Measurements from ENCODE around the gene FMNL3.
A peak's percentile ranks its signal among the peaks of the same experiment; 100 is the strongest.
"Not testable (repeated sequence)": the region's sequence is repeated elsewhere in the genome, so short reads cannot be mapped to it uniquely, and the experiment has no call there.

The FMNL3 gene, protein sequence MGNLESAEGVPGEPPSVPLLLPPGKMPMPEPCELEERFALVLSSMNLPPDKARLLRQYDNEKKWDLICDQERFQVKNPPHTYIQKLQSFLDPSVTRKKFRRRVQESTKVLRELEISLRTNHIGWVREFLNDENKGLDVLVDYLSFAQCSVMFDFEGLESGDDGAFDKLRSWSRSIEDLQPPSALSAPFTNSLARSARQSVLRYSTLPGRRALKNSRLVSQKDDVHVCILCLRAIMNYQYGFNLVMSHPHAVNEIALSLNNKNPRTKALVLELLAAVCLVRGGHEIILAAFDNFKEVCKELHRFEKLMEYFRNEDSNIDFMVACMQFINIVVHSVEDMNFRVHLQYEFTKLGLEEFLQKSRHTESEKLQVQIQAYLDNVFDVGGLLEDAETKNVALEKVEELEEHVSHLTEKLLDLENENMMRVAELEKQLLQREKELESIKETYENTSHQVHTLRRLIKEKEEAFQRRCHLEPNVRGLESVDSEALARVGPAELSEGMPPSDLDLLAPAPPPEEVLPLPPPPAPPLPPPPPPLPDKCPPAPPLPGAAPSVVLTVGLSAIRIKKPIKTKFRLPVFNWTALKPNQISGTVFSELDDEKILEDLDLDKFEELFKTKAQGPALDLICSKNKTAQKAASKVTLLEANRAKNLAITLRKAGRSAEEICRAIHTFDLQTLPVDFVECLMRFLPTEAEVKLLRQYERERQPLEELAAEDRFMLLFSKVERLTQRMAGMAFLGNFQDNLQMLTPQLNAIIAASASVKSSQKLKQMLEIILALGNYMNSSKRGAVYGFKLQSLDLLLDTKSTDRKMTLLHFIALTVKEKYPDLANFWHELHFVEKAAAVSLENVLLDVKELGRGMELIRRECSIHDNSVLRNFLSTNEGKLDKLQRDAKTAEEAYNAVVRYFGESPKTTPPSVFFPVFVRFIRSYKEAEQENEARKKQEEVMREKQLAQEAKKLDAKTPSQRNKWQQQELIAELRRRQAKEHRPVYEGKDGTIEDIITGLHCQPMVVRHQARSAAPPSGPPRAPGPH

GRCh38 chr12:49707128-49707811 lies at the start of gene FMNL3:
FMNL3 (minus strand) TSS chr12:49707405; CDS start chr12:49707180, 225 bp downstream.
- Histone ChIP-seq H3K9me3 (ENCODE audit: control insufficient read depth, insufficient read depth, low read length) (no peaks in the 10 kb centered on the region), H3K4me3 (ENCODE audit: low read depth, low read length) (peak within 1 kb of the TSS; percentile 80), H3K27me3 (ENCODE audit: control insufficient read depth, insufficient read depth, low read length) (peaks cover 28% of the 10 kb centered on the region), H3K4me1 (ENCODE audit: control insufficient read depth, insufficient read depth, low read length) (peaks cover 19% of the 10 kb centered on the region), H3K36me3 (ENCODE audit: control insufficient read depth, insufficient read depth, low read length) (no peaks in the 10 kb centered on the region), H3K9ac (ENCODE audit: low read depth, low read length) (peak within 1 kb of the TSS; percentile 76)

DNA sequence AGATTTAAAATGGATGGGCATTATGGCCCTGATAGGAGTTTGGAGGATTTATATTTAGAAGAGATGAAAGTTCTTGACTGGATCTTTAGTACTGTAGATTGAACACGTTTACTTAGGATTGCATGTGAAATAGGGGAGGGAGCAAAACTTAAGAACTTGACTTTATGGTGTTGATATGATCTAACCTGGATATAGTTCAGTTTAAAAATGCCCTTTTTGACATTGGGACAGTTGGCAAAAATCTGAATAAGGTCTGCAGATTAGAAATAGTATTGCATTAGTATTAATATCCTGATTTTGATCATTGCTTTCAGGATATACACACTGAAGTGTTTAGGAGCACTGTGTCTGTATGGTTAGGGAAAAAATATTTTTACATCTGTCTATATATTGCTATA lies 43.8 kb upstream of the FMNL3 start:
- H3K9me3 ChIP-seq (ENCODE audit: control insufficient read depth, insufficient read depth, low read length), result no peaks in the 10 kb centered on the region
- no peaks in the 10 kb centered on the region for H3K27me3 ChIP-seq (ENCODE audit: control insufficient read depth, insufficient read depth, low read length)
- H3K9ac ChIP-seq (ENCODE audit: low read depth, low read length), result no peak overlapping the region
- H3K4me1 ChIP-seq (ENCODE audit: control insufficient read depth, insufficient read depth, low read length), result peaks cover 4% of the 10 kb centered on the region
- peaks cover 19% of the 10 kb centered on the region for H3K36me3 ChIP-seq (ENCODE audit: control insufficient read depth, insufficient read depth, low read length)
- no peak overlapping the region for H3K4me3 ChIP-seq (ENCODE audit: low read depth, low read length)

- Histone ChIP-seq H3K9ac (ENCODE audit: low read depth, low read length) (no peak overlapping the region), H3K27me3 (ENCODE audit: control insufficient read depth, insufficient read depth, low read length) (no peaks in the 10 kb centered on the region), H3K4me3 (ENCODE audit: low read depth, low read length) (no peak overlapping the region), H3K4me1 (ENCODE audit: control insufficient read depth, insufficient read depth, low read length) (peaks cover 4% of the 10 kb centered on the region), H3K9me3 (ENCODE audit: control insufficient read depth, insufficient read depth, low read length) (no peaks in the 10 kb centered on the region), H3K36me3 (ENCODE audit: control insufficient read depth, insufficient read depth, low read length) (peaks cover 19% of the 10 kb centered on the region)
Measured at GRCh38 chr12:49750027-49750995, 43.1 kb upstream of the FMNL3 start.

DNA sequence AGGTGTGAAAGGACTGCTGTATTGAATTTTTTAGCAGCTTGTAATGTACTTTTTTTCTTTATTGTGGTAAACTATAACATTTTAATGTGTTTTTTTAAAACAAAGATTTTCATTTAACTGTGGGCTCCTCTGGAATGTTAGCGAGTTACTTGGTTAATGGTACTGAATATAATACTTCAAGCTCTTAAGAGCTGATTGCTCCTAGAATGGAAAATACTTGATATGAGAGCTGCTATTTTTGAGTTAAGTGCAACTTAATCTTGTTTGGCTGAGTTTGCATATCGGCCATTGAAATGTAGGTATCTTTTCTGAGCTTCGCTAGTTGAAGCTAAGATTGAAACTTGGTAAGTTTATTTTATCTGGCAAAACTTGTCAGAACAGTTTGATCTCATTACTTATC lies 41.6 kb upstream of the FMNL3 start:
- Histone ChIP-seq H3K4me1 (ENCODE audit: control insufficient read depth, insufficient read depth, low read length) (peaks cover 4% of the 10 kb centered on the region), H3K4me3 (ENCODE audit: low read depth, low read length) (no peak overlapping the region), H3K27me3 (ENCODE audit: control insufficient read depth, insufficient read depth, low read length) (no peaks in the 10 kb centered on the region), H3K9me3 (ENCODE audit: control insufficient read depth, insufficient read depth, low read length) (no peaks in the 10 kb centered on the region), H3K36me3 (ENCODE audit: control insufficient read depth, insufficient read depth, low read length) (peaks cover 8% of the 10 kb centered on the region), H3K9ac (ENCODE audit: low read depth, low read length) (no peak overlapping the region)

DNA sequence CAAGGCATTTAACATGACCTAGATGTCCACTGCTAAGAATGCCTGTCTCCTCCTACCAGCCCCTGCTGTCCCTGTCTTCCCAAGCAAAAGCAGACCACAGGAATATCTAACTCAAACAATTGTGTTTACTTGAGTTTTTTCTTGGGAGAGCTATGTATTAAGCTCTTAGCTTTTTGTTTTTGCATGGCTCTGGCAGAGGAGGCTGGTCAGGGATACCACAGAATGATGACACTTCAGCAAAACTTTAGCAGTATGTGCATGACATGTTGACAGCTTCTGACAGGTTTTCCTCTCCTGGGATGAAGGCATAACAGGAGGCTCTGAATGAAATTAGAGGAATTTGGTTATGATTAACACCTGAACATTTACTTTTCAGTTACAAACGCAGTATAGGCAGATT lies 41.1 kb upstream of the FMNL3 start:
- H3K36me3 ChIP-seq (ENCODE audit: control insufficient read depth, insufficient read depth, low read length), result peaks cover 5% of the 10 kb centered on the region
- no peak overlapping the region for H3K9ac ChIP-seq (ENCODE audit: low read depth, low read length)
- H3K4me3 ChIP-seq (ENCODE audit: low read depth, low read length), result no peak overlapping the region
- no peaks in the 10 kb centered on the region for H3K9me3 ChIP-seq (ENCODE audit: control insufficient read depth, insufficient read depth, low read length)
- peaks cover 7% of the 10 kb centered on the region for H3K4me1 ChIP-seq (ENCODE audit: control insufficient read depth, insufficient read depth, low read length)
- no peaks in the 10 kb centered on the region for H3K27me3 ChIP-seq (ENCODE audit: control insufficient read depth, insufficient read depth, low read length)

- Histone ChIP-seq H3K4me3 (ENCODE audit: low read depth, low read length) (no peak overlapping the region), H3K9ac (ENCODE audit: low read depth, low read length) (no peak overlapping the region), H3K4me1 (ENCODE audit: control insufficient read depth, insufficient read depth, low read length) (peaks cover 7% of the 10 kb centered on the region)
Measured at GRCh38 chr12:49744363-49744885, 37.2 kb upstream of the FMNL3 start.

DNA sequence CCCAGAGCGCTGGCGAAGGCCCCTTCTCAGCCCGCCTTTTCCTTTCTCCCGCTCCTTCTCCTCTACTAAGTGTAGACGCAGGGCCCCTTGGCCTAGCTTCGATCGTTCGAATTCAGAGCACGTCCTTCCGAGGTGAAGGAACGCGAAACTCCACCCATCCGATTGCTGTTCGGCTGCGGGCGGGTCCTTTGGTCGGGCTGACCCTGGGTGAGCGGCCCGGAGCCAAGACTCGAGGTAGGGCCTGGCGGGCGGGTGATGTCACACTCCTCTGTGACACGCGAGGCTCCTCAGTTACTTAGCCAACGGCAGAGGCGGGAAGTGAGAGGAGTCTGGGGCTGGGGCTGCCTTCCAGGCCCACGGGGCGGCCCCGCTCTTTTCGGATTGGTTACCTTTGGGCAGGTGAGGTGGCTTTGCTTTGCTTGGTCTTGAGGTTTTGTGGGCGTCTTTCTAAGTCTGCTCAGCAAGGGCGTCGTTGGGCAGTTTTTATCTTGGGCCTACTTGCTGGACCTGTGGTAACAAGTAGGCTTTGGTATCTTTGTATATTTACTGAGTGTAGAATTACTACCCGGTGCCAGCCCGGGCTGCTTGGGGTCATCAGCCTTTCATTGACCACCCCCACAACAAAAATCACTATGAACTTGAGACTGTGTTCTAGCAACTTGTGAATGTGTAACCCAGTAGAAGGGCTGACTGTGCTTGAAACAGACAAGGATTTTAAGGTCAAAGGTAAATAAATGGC lies 34.8 kb upstream of the FMNL3 start:
- H3K9ac ChIP-seq (ENCODE audit: low read depth, low read length), result peak overlapping the region; percentile 99
- peak overlapping the region; percentile 100 for H3K4me3 ChIP-seq (ENCODE audit: low read depth, low read length)
- no peaks in the 10 kb centered on the region for H3K36me3 ChIP-seq (ENCODE audit: control insufficient read depth, insufficient read depth, low read length)
- H3K9me3 ChIP-seq (ENCODE audit: control insufficient read depth, insufficient read depth, low read length), result no peaks in the 10 kb centered on the region
- H3K27me3 ChIP-seq (ENCODE audit: control insufficient read depth, insufficient read depth, low read length), result no peaks in the 10 kb centered on the region
- peaks cover 3% of the 10 kb centered on the region for H3K4me1 ChIP-seq (ENCODE audit: control insufficient read depth, insufficient read depth, low read length)

More at GRCh38 chr12:49744363-49744885, 37.2 kb upstream of the FMNL3 start:
- no peaks in the 10 kb centered on the region for H3K36me3 ChIP-seq (ENCODE audit: control insufficient read depth, insufficient read depth, low read length)
- no peaks in the 10 kb centered on the region for H3K27me3 ChIP-seq (ENCODE audit: control insufficient read depth, insufficient read depth, low read length)
- H3K9me3 ChIP-seq (ENCODE audit: control insufficient read depth, insufficient read depth, low read length), result no peaks in the 10 kb centered on the region

- H3K4me1 ChIP-seq (ENCODE audit: control insufficient read depth, insufficient read depth, low read length), result peaks cover 3% of the 10 kb centered on the region
- no peaks in the 10 kb centered on the region for H3K27me3 ChIP-seq (ENCODE audit: control insufficient read depth, insufficient read depth, low read length)
- H3K4me3 ChIP-seq (ENCODE audit: low read depth, low read length), result peak within 1 kb of the TSS; percentile 100
- no peaks in the 10 kb centered on the region for H3K9me3 ChIP-seq (ENCODE audit: control insufficient read depth, insufficient read depth, low read length)
- H3K36me3 ChIP-seq (ENCODE audit: control insufficient read depth, insufficient read depth, low read length), result no peaks in the 10 kb centered on the region
- peak within 1 kb of the TSS; percentile 99 for H3K9ac ChIP-seq (ENCODE audit: low read depth, low read length)
Measured at GRCh38 chr12:49740930-49741881, 34.0 kb upstream of the FMNL3 start, which contains the start of gene TMBIM6. TMBIM6 (plus strand) TSS chr12:49741557; CDS start chr12:49752494, 10,937 bp downstream.

GRCh38 chr12:49740277-49740676 lies 33.1 kb upstream of the FMNL3 start:
- not testable (repeated sequence) for H3K27me3 ChIP-seq (ENCODE audit: control insufficient read depth, insufficient read depth, low read length); H3K9ac ChIP-seq (ENCODE audit: low read depth, low read length); H3K4me3 ChIP-seq (ENCODE audit: low read depth, low read length); H3K4me1 ChIP-seq (ENCODE audit: control insufficient read depth, insufficient read depth, low read length); H3K9me3 ChIP-seq (ENCODE audit: control insufficient read depth, insufficient read depth, low read length); H3K36me3 ChIP-seq (ENCODE audit: control insufficient read depth, insufficient read depth, low read length)
